Activated T-cell treated with anti-CD3 and anti-CD28 coated beads for 24 hours (primary cell): ENCODE results near the gene NMUR1.

Source experiments
- DNase-seq: peaks from one replicate; pipeline ENCODE4 v3.0.0-alpha.2; 2020; ENCODE audit warnings: low read depth

The NMUR1 gene

DNA sequence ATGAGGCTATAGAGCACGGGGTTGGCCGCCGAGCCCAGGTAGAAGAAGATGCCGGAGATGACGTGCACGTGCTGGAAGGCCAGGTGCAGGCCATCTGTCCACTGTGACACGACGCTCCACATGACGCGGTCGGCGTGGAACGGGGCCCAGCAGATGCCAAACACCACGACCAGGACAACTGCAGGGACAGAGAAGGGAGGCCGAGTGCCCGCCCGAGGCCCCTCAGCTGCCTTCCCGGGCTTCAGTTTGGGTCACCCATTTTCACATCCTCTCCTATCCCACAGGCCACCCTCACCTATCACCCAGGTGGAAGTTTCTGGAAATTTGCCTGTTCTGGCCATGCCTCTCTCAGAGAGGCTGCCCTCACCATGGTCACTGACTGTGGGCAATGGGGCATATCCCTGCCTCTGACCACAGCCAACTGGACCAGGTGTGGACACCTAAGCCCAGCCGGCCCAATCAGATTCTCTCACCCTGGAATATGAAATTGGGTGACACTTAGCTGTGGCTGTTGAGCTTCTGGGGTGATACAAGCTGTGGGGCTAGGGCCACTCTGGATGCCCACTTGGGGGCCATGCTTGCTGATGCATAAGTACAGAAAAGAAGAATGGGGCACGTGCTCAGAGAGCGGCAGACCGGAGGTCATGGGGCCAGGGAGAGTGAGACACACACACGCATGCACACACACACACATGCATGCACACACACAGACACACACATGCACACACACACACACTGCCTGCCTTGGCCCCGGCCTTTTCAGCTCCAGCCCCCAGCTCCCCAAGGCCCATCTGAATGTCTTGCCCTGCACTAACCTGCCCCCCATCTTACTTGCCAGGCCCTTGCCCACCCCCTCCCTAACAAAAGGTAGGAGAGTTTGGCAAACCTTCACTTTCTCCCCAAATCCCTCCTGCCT is 4.7 kb downstream of the NMUR1 start:
- DNase-seq = no peak

GRCh38 chr2:231524477-231525247 is 5.6 kb downstream of the NMUR1 start:
- no peak for DNase-seq

GRCh38 chr2:231523451-231524285 is 6.6 kb downstream of the NMUR1 start:
- DNase-seq = no peak

DNA sequence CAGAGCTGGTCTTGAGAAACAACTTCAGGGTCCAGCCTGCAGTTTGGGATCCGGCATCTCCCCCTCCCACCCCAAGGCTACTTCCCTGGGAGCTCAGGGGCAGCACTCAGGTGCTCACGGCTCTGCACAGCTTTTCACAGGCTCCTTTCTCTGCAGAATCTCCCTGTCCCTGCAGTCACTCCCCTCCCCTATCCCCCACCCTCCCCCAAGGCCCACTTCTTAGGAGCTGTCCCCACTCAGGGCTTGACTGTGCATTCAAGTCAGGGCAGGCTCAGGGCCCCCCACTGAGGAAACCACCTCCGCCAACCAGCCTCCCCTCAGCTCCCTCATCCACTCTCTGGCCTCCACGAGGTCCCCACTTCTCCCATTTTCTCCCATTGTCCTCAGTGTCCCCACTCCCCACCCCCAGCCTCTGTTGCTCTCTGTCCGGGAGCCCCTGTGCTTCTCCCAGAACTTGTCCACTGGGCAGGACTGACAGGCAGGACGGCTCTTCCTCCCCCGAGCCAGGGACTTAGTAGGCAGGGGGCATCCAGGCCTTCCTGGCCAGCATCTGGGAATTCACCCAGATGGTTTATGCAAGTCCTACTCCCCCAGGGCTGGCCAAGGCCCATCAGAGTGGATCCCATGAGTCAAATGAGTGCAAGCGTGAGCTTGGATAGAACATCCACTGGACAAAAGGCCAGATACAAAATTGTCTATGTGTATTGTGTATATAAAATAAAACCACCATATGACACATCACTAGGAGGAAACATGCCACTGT is 7.6 kb downstream of the NMUR1 start:
- no peak for DNase-seq

DNA sequence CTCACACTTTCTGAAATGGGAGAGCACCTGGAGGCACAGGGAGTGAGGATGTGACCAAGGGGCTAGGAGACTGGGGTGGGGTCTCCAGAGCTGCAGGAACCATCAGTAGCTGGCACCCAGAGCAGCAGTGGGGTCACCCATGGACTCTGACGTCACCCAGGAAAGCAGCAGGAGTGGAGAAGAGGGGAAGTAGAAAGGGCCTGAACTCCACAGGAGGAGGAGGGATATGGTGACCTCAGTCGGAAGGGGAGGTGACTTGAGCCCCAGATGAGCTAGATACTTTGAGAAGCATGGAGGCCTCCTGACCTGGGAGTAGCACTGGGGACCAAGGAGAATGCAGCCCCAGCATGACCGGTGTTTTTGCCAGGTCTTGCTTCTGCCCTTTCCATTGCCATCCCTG is 8.8 kb downstream of the NMUR1 start:
- no peak for DNase-seq

DNA sequence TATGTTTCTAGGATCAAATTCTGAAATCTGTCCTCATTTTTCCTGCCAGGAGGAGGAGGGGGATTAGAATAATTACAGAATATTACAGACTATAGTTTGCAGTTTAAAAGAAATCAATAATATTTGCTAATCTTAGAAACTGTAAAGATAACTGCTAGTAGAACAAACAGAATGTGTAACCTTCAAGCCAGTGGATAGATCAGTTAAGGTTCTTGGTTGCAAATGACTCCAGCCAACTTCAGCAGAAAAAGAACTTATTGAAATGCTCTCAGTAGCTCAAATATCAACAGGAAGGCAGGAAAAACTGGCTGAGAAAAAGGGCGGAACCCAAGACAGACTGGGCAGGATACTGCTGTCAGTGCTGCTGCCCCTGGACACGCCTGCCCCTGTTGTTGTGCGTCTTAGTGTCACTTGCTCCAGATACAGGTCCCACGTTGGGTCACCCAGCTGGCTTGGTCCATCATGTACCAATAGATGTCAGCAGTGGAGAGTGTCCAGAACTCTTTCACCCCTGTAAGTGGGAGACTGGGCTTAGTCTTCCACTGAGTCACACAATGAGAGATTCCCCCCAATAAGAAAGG is 10.2 kb downstream of the NMUR1 start:
- no peak for DNase-seq

- DNase-seq = no peak
Observed at GRCh38 chr2:231518771-231519170, 11.5 kb downstream of the NMUR1 start.

- DNase-seq = no peak
Observed at GRCh38 chr2:231515603-231516002, 14.6 kb downstream of the NMUR1 start.

DNA sequence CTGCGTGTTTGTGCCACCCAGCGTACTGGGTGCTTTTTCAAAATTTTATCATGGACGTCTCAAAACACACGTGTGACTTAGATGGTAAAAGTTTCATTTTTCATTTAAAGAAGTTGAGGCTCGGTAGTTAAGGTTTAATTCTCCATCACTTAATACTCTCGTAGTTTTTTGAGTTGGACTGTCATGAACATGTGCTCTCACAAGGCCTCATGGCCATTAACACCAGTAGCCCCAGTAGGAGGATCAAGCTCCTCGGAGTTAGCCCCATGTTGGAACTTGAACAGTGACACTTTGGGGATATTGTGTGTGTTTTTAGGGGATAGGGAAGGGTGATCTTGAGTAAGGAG is 15.3 kb downstream of the NMUR1 start:
- no peak for DNase-seq

DNA sequence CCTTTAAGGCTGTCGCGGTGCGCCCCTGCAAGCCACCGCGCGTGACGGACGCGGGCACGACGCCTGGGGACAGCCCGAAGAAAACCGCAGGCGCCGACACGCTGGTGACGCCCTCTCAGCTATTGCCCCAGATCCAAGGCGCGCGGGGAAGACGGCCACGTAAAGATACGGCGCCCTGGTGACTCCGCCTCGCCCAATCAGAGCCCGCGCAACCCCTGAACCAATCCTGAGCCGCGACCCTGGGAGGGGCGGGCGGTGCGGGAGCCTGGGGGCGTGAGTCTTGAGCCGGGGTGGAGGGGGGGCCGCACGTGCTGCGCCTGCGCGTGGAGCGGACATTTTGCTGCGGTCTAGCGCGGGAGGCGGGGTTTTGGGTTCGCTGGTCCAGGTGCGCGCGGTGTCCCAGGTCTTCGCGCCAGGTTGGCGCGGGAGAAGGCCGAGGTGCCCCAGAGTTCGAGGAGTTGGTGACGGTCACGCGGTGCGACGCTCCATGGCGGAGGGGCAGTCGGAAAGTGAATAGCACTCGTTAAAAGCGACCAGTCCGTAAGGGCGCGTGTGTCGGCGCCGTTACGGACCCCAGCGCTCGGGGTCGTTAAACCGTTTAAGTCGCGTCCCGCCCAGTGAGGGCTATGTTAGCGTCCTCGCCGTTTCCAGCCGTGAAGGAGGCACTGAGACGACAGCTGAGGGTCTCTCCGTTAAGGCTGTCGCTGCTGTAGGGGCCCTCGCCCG is 15.9 kb downstream of the NMUR1 start:
- DNase-seq = peak; percentile 96

- no peak for DNase-seq
Observed at GRCh38 chr2:231513746-231514224, 16.5 kb downstream of the NMUR1 start.

DNA sequence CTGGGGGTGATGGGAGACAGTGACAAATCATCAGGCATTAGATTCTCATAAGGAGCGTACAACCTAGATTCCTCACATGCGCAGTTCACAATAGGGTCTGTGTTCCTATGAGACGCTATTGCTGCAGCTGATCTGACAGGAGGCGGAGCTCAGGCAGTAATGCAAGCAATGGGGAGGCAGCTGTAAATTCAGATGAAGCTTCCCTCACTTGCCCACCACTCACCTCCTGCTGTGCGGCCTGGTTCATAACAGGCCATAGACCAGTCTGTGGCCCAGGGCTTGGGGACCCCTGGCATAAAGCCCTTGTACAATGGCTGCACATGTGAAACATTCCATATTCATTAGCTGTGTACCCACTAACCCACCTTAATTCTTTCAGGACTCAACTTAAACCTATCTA is 18.0 kb downstream of the NMUR1 start:
- DNase-seq = no peak

DNA sequence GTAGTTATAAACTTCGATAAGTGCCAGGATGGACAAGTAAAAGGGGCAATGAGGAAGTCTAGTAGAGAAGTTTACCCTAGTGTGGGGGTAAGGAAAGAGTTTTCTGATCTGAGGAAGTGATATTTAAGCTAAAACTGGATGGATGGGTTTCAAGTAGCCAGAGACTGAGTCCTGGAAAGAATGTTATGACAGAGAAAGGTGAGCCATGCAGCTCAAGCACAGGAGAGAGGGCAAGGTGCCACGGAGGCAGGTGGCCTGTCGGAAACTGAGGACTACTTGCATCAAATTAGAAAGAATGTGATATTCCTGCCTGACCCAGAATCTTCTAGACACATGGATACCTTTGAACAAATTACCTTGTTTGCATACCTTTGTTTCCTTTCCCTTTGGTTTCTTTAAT is 26.5 kb downstream of the NMUR1 start:
- DNase-seq = no peak

DNA sequence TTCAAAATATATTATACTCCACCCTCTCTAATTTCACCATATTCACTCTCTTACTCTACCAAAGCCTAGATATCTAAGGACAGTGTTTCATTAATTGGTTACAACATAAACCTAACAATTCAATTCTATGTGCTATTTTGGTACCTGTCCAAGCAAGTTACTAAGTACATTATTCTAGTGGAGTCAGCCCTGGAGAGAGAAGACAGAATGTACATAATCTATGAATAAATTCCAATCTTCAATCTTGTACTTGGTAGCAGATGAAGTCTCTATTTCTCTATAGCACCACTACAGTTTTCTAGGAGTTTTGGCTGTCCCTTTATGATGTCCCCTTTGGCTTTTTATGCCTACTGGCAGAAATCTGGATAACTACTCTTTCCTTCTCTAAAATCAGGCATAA is 27.6 kb downstream of the NMUR1 start:
- no peak for DNase-seq

DNA sequence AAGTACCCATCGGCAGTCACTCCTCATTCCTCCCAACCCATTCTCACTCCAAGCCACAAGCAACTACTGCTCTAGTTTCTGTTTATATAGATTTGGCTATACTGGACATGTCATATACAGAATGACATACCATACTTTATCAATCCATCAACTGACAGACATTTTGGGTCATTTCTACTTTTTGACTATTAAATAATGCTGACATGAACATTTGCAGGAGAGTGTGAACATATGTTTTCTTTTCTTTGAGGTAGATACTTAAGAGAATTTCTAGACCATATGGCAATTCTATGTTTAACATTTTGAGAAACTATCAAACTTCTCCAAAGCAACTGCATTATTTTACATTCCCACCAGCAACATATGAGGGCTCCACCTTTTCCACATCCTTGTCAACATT is 32.6 kb downstream of the NMUR1 start:
- DNase-seq = no peak

GRCh38 chr2:231494669-231495068 is 35.6 kb downstream of the NMUR1 start:
- no peak for DNase-seq

- no peak for DNase-seq
Observed at GRCh38 chr2:231490801-231491200, 39.4 kb downstream of the NMUR1 start.

GRCh38 chr2:231489990-231490389 is 40.3 kb downstream of the NMUR1 start:
- DNase-seq = no peak

DNA sequence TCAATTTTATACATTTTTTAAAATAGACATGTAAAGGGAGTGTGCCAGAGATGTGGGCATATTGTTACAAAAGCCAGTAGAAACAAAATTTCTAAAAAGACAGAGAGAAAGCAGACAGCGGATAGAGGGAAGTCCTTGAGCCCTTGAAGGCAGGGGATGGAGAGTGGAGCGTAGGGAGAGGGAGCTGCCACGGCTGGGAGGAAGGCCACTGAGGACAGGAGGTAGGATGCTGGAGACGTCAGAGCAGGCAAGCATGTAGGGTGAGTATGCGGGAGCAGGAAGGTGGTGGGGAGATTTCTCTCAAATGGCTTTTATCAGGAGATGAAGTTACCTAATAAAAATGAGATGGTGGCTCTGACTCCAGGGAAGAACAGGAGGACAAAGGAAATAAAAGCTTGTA is 41.9 kb downstream of the NMUR1 start:
- no peak for DNase-seq

DNA sequence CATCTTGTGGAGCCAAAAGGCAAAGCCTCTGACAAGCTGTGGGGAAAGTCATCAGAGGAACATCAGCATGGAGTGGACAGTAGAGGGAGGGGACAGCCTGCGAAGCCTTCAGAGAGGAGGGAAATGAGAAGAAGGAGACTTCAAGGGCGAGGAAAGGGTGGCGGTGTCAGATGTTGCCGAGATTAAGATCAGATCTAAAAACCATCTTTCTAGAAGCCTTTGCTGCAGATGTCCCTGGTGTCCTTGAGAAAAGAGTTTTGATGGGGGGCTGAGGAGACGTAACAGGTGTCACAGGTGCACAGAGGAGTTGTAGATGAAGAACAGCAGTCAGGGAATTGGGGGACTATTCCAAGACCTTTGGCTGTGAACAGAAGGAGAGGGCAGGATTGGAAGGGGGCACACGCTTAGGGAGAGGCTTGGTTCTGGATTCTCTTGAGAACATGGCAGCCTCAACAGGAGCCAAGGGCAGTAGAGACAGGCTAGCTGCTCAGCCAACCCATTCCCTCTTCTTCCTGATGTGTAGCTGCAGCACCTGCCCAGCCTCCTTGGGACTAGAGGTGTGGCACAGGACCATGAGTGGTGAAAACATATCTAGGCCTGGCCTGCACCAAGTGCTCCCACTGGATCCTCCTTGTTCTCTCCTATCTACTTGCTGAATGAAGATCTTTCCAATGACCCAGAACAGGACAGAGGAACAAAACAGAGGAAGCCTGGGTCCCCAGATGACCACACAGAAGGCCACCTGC is 43.2 kb downstream of the NMUR1 start:
- no peak for DNase-seq
